Keratinocyte (primary cell): Measurements from ENCODE around the gene TUBA4B. TPM values are rescaled to one million over a fixed set of nuclear protein-coding genes. Genes with fewer than 3 reads are reported as not detected.
"Not testable (repeated sequence)": the region's sequence is repeated elsewhere in the genome, so short reads cannot be mapped to it uniquely, and the experiment has no call there.

ENCODE experiments used
- DNase-seq: peaks from one replicate; pipeline ENCODE4 v3.0.0-alpha.2; 2011; ENCODE audit warnings: low read depth, missing footprints, low spot score
- FAIRE-seq: peaks from 2 replicates; lab custom pipeline; 2011; peaks lifted over from hg19 to GRCh38; lab: Jason Lieb, UNC
- H2AFZ ChIP-seq: 2 replicates; pipeline ENCODE4 v1.6.0; 2012; ENCODE audit warnings: low read length, control low read depth, inconsistent platforms; ENCODE audit not compliant: control insufficient read depth
- H3K27ac ChIP-seq: 2 replicates; pipeline ENCODE4 v1.5.1; 2011; ENCODE audit warnings: low read length; ENCODE audit not compliant: control insufficient read depth, insufficient read depth
- H3K27me3 ChIP-seq: 3 replicates; pipeline ENCODE4 v1.6.0; 2011; ENCODE audit warnings: low read length; ENCODE audit not compliant: control insufficient read depth, insufficient read depth; ENCODE audit errors: extremely low read depth
- H3K36me3 ChIP-seq, 2 experiments: 2 replicates in 1 of 2; 3 replicates in 1 of 2; pipeline ENCODE4 v1.5.1; 2011; ENCODE audit warnings: low read length in 2 of 2, mild to moderate bottlenecking in 1 of 2; ENCODE audit not compliant: control insufficient read depth in 2 of 2, insufficient read depth in 2 of 2; ENCODE audit errors: extremely low read depth in 1 of 2
- H3K4me1 ChIP-seq: 3 replicates; pipeline ENCODE4 v1.5.1; 2011; ENCODE audit warnings: low read length; ENCODE audit not compliant: control insufficient read depth, insufficient read depth; ENCODE audit errors: extremely low read depth
- H3K4me2 ChIP-seq: 3 replicates; pipeline ENCODE4 v1.6.0; 2011; ENCODE audit warnings: low read depth, low read length; ENCODE audit not compliant: control insufficient read depth, insufficient read depth; ENCODE audit errors: extremely low read depth
- H3K4me3 ChIP-seq, 3 experiments: fragments of 200-600 bp in 1 of 3; sonication (generic) in 1 of 3; 2 replicates in 2 of 3; 3 replicates in 1 of 3; pipeline ENCODE4 v1.5.1; 2011 to 2016; ENCODE audit warnings: low read length in 3 of 3, mild to moderate bottlenecking in 3 of 3, control low read depth in 2 of 3, inconsistent platforms in 1 of 3, low read depth in 1 of 3, mixed read lengths in 1 of 3, mixed run types in 1 of 3, moderate library complexity in 1 of 3; ENCODE audit not compliant: control insufficient read depth in 2 of 3, insufficient read depth in 2 of 3; ENCODE audit errors: extremely low read depth in 1 of 3
- H3K79me2 ChIP-seq: 2 replicates; pipeline ENCODE4 v1.6.0; 2012; ENCODE audit warnings: low read length; ENCODE audit not compliant: control insufficient read depth, insufficient read depth
- H3K9ac ChIP-seq: 3 replicates; pipeline ENCODE4 v1.6.0; 2011; ENCODE audit warnings: low read length; ENCODE audit not compliant: control insufficient read depth, insufficient read depth; ENCODE audit errors: extremely low read depth
- H3K9me1 ChIP-seq: 3 replicates; pipeline ENCODE4 v1.6.0; 2011; ENCODE audit warnings: low read length; ENCODE audit not compliant: control insufficient read depth, insufficient read depth; ENCODE audit errors: extremely low read depth
- H3K9me3 ChIP-seq: 2 replicates; pipeline ENCODE4 v1.5.1; 2012; ENCODE audit warnings: low read depth, low read length; ENCODE audit not compliant: control insufficient read depth
- H4K20me1 ChIP-seq: 3 replicates; pipeline ENCODE4 v1.6.0; 2011; ENCODE audit warnings: low read length; ENCODE audit not compliant: control insufficient read depth, insufficient read depth; ENCODE audit errors: extremely low read depth
- CTCF ChIP-seq, 3 experiments: IDR thresholded peaks in 1 of 3; conservative IDR thresholded peaks in 1 of 3; optimal IDR thresholded peaks in 1 of 3; 2 replicates in 2 of 3; 3 replicates in 1 of 3; pipeline versions ENCODE3 to v1.5.1; 2011; ENCODE audit warnings: low read length in 3 of 3, mild to moderate bottlenecking in 3 of 3, moderate library complexity in 2 of 3, control low read depth in 1 of 3, inconsistent platforms in 1 of 3; ENCODE audit not compliant: insufficient read depth in 2 of 3; ENCODE audit errors: extremely low read depth in 1 of 3
- EZH2 ChIP-seq: IDR thresholded peaks from one replicate; pipeline ENCODE4 v1.6.1; 2012; ENCODE audit warnings: inconsistent platforms, mild to moderate bottlenecking, low read length, moderate library complexity
- dilution Hi-C: fragments of 300-500 bp; cut with MboI; formaldehyde crosslinking; loops from one replicate; pipeline ENCODE4 v1.7.0; 2020; ENCODE audit warnings: low sequenced_read_pairs; ENCODE audit not compliant: extremely low pct_ligation_motif_present
- polyA plus RNA-seq, 5 experiments: library from polyadenylated mRNA; depleted of rRNA in 3 of 5; stranded (reverse) in 3 of 5; stranded (forward) in 1 of 5; unstranded in 1 of 5; fragments of >200 nt; gene quantifications; 1 replicate in 1 of 5; 2 replicates in 3 of 5; 3 replicates in 1 of 5; pipeline versions ENCODE4 v1.2.1 to v1.2.3, GENCODE V29; 2011 to 2012; ENCODE audit warnings: missing spikeins in 2 of 5, low read depth in 1 of 5, low replicate concordance in 1 of 5

Gene TUBA4B
- polyA plus RNA-seq, 1 donor (not counting 4 experiments of a cell fraction or from before 2014, with no cell fraction given) = not detected

GRCh38 chr2:219253753-219254589, 928 bp downstream of the TUBA4B start, which contains the start of gene TUBA4A:
TUBA4A (minus strand) TSS chr2:219253918; CDS start chr2:219253858, 60 bp downstream.
- H3K4me1 ChIP-seq = peaks cover 38% of the 10 kb centered on the region
- H3K9me1 ChIP-seq = no peaks in the 10 kb centered on the region
- H4K20me1 ChIP-seq = peaks cover 5% of the 10 kb centered on the region
- peak within 1 kb of the TSS; percentile 92 for H2AFZ ChIP-seq
- dilution Hi-C loops = no loop called here
- H3K79me2 ChIP-seq = peaks cover 34% of the 10 kb centered on the region
- H3K9ac ChIP-seq = peak within 1 kb of the TSS; percentile 93
- peak within 1 kb of the TSS; percentile 95 for H3K4me2 ChIP-seq
- H3K27ac ChIP-seq = peak within 1 kb of the TSS; percentile 85
- DNase-seq (no peak), FAIRE-seq (no peak)
- no peaks in the 10 kb centered on the region for H3K9me3 ChIP-seq
- peak within 1 kb of the TSS; percentile 74 to 92 (median 90) for H3K4me3 ChIP-seq
- TF ChIP-seq CTCF (optimal IDR thresholded peaks at IDR 0.05 in 1 of 3, IDR thresholded peaks at IDR 0.05 in 1 of 3, conservative IDR thresholded peaks at IDR 0.05 in 1 of 3; ENCODE audit: extremely low read depth in 1 of 3, insufficient read depth in 2 of 3, low read length in 3 of 3) (peak in 1 of 3 experiments; percentile 20), EZH2 (peak; percentile 27)
- peaks cover 4% of the 10 kb centered on the region for H3K27me3 ChIP-seq
- H3K36me3 ChIP-seq = peaks cover 18 to 24% of the 10 kb centered on the region in 2 experiments

GRCh38 chr2:219254590-219255201, 1.7 kb downstream of the TUBA4B start:
- no peak for FAIRE-seq
- H3K27ac ChIP-seq = no peak overlapping the region

GRCh38 chr2:219258942-219259341, 5.9 kb downstream of the TUBA4B start:
- H3K4me3 ChIP-seq, dilution Hi-C loops, H4K20me1 ChIP-seq, FAIRE-seq, H3K4me1 ChIP-seq, H2AFZ ChIP-seq, H3K36me3 ChIP-seq, H3K9me3 ChIP-seq, H3K27me3 ChIP-seq, H3K9me1 ChIP-seq, H3K27ac ChIP-seq, H3K9ac ChIP-seq, H3K79me2 ChIP-seq, H3K4me2 ChIP-seq, DNase-seq: not testable (repeated sequence)

More at GRCh38 chr2:219254590-219255201, 1.7 kb downstream of the TUBA4B start:
- no peak for DNase-seq
- Histone ChIP-seq H3K9ac (peak overlapping the region; percentile 93), H3K9me3 (no peaks in the 10 kb centered on the region), H3K36me3 (peaks cover 18 to 24% of the 10 kb centered on the region in 2 experiments), H2AFZ (peak overlapping the region; percentile 92), H3K27me3 (peaks cover 4% of the 10 kb centered on the region), H4K20me1 (peaks cover 3% of the 10 kb centered on the region), H3K4me2 (peak overlapping the region; percentile 95), H3K9me1 (no peaks in the 10 kb centered on the region), H3K4me3 (peak overlapping the region; percentile 74 to 92 (median 90)), H3K4me1 (peaks cover 33% of the 10 kb centered on the region), H3K79me2 (peaks cover 34% of the 10 kb centered on the region)
- TF ChIP-seq EZH2 (no peak), CTCF (optimal IDR thresholded peaks at IDR 0.05 in 1 of 3, IDR thresholded peaks at IDR 0.05 in 1 of 3, conservative IDR thresholded peaks at IDR 0.05 in 1 of 3; ENCODE audit: extremely low read depth in 1 of 3, insufficient read depth in 2 of 3, low read length in 3 of 3) (no peak)
- dilution Hi-C loops = no loop called here
